Measurements from ENCODE around the gene GNB1.
"Not testable (repeated sequence)": the region's sequence is repeated elsewhere in the genome, so short reads cannot be mapped to it uniquely, and the experiment has no call there.

GNB1 gene

DNA sequence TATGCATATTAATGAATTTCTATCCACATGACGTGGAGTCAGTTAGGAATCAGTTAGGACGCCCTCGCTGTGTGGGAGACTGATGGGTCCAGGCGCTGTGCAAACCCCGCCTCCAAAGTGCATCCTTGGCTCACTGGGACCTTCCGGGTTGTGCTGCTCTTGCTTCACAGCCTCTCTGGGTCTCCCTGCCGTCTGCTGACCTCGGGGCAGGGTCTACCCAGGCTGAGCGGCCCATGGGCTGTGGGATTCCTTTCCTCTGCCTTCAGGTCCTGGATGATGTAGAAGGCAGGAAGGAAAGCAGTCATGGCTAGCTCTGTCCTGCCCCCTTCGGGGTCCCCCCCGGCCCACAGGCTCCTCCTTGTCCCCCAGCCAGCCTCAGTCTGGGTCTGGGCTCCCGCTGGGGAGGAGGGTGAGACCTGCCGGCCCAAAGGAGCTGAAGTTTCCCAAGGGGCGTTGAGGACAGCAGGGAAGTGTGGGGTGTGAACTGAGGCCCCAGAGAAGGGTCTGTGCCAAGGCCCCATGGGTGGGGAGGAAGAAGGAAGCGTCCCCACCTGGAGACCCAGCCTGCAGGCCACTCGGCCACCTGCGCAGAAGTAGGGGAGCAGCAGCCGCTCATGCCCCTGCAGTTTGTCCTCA, 142.1 kb downstream of the GNB1 start:
- WGBS, 2 experiments (ENCODE audit: insufficient coverage in 2 of 2), result 84 to 89% methylated on average over 10 to 18 of the region's 18 CpGs
- Histone ChIP-seq H3K4me1 (ENCODE audit: control insufficient read depth, insufficient read depth, low read length, poor library complexity, severe bottlenecking) (no peaks in the 10 kb centered on the region), H3K27ac (ENCODE audit: low read depth, low read length, severe bottlenecking) (no peak overlapping the region), H3K4me3 (ENCODE audit: extremely low read depth, insufficient read depth, low read length, poor library complexity, severe bottlenecking) (no peak overlapping the region), H3K36me3 (ENCODE audit: control insufficient read depth, insufficient read depth, low read length) (peaks cover 8% of the 10 kb centered on the region), H3K9me3 (ENCODE audit: control insufficient read depth, low read length) (no peaks in the 10 kb centered on the region)

DNA sequence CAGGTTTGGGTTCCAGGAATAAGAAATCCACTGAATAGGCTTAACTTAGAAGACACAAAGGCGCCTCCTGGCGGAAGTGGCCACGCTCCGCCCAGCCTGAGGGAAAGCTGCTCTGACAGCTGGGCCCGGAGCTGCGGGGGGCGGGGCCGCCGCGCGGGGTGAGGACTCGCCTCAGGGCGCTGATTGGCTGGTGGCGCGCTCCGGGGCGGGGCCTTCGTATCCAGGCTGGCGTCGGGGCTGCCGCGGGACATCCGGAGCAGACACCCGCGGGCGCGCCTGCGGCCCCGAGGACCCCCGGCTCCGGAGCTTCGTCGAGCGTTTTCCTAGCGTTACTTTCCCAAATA, 144.3 kb downstream of the GNB1 start:
- H3K9me3 ChIP-seq (ENCODE audit: control insufficient read depth, low read length); H3K36me3 ChIP-seq (ENCODE audit: control insufficient read depth, insufficient read depth, low read length); H3K4me1 ChIP-seq (ENCODE audit: control insufficient read depth, insufficient read depth, low read length, poor library complexity, severe bottlenecking); H3K27ac ChIP-seq (ENCODE audit: low read depth, low read length, severe bottlenecking); H3K4me3 ChIP-seq (ENCODE audit: extremely low read depth, insufficient read depth, low read length, poor library complexity, severe bottlenecking): not testable (repeated sequence)
- no CpG with 5 or more reads among the region's 35 CpGs for WGBS, 2 experiments (ENCODE audit: insufficient coverage in 2 of 2)

DNA sequence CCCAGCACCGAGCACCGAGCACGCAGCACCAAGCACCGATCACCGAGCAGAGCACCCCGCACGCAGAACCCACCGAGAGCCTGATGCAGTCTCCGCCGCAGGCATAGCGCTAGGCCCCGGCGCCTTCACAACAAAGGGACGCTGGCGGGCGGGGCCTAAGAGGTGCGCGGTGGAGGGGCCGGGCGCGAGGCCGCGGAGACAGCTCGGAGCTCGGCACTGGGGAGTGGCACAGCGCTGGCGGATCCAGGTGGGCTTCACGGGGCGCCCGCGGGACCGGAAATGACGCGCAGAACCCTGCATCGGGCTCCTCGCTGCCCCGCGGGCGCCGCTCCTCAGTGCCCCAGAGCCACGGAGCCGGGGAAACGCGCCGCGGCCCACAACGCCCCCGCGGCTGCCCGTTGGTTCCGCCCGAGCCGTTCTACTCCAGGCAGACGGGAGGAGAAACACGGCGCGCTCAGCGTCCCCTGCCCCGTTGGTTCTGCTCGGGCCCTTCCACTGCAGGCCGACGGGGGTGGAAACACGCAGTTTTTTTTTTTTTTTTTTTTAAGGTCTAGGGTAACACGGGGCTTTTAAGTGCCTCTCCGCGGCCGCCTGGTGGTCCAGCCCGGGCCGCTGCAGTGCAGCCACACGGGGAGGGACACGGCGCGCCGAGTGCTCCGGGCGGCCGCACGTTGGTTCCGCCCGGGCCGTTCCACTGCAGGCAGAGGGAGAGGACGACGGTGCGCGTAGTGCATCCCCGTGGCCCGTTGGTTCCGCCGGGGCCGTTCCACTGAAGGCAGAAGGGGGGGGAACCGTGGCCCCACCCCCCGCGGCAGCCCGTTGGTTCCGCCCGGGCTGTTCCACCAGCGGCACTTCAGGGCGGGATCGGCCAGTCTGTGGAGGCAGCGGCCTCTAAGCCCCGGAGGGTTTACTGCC, 145.0 kb downstream of the GNB1 start:
- H3K4me1 ChIP-seq (ENCODE audit: control insufficient read depth, insufficient read depth, low read length, poor library complexity, severe bottlenecking); H3K9me3 ChIP-seq (ENCODE audit: control insufficient read depth, low read length); H3K36me3 ChIP-seq (ENCODE audit: control insufficient read depth, insufficient read depth, low read length): not testable (repeated sequence)
- WGBS, 2 experiments (ENCODE audit: insufficient coverage in 2 of 2), result no CpG with 5 or more reads among the region's 101 CpGs
- Histone ChIP-seq H3K27ac (ENCODE audit: low read depth, low read length, severe bottlenecking) (peak overlapping the region; percentile 93), H3K4me3 (ENCODE audit: extremely low read depth, insufficient read depth, low read length, poor library complexity, severe bottlenecking) (peak overlapping the region; percentile 24)

DNA sequence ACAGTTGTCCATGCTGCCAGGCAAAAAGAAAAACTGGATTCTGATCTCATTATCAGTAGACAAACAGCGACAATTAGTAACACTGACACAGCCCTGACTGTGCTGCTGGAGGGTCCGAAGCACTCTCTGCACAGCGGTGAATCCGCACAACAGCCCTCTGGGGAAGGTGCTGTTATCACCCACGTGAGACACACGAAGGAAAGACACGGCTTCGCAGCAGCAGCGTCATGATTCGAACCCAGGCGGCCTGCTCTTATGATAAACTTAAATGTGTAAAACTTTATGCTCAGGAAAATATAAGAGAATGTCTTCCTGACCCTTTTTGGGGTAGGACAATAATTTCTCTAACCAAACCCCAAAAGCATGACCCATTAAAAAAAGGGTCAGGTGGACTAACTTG, 148.4 kb downstream of the GNB1 start:
- not testable (repeated sequence) for H3K36me3 ChIP-seq (ENCODE audit: control insufficient read depth, insufficient read depth, low read length); H3K27ac ChIP-seq (ENCODE audit: low read depth, low read length, severe bottlenecking); H3K4me1 ChIP-seq (ENCODE audit: control insufficient read depth, insufficient read depth, low read length, poor library complexity, severe bottlenecking); H3K4me3 ChIP-seq (ENCODE audit: extremely low read depth, insufficient read depth, low read length, poor library complexity, severe bottlenecking); H3K9me3 ChIP-seq (ENCODE audit: control insufficient read depth, low read length)
- 79 to 83% methylated on average over 4 to 6 of the region's 11 CpGs for WGBS, 2 experiments (ENCODE audit: insufficient coverage in 2 of 2)

DNA sequence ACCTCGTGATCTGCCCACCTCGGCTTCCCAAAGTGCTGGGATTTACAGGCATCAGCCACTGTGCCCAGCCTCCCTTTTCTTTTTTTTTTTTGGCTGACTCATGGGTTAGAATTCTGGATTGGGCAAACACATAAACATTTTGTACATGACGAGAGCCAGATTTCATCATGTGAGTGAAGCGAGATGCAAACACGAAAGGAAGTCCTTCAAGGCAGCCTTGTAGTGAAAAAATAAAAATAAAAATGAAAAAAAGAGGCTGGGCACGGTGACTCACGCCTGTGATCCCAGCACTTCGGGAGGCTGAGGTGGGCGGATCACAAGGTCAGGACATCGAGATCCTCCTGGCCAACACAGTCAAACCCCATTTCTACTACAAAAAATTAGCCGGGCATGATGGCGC, 149.9 kb downstream of the GNB1 start:
- H3K4me3 ChIP-seq (ENCODE audit: extremely low read depth, insufficient read depth, low read length, poor library complexity, severe bottlenecking); H3K4me1 ChIP-seq (ENCODE audit: control insufficient read depth, insufficient read depth, low read length, poor library complexity, severe bottlenecking); H3K9me3 ChIP-seq (ENCODE audit: control insufficient read depth, low read length); H3K27ac ChIP-seq (ENCODE audit: low read depth, low read length, severe bottlenecking): not testable (repeated sequence)
- WGBS, 2 experiments (ENCODE audit: insufficient coverage in 2 of 2), result 78 to 98% methylated on average over 2 to 5 of the region's 12 CpGs
- H3K36me3 ChIP-seq (ENCODE audit: control insufficient read depth, insufficient read depth, low read length), result peaks cover 12% of the 10 kb centered on the region

DNA sequence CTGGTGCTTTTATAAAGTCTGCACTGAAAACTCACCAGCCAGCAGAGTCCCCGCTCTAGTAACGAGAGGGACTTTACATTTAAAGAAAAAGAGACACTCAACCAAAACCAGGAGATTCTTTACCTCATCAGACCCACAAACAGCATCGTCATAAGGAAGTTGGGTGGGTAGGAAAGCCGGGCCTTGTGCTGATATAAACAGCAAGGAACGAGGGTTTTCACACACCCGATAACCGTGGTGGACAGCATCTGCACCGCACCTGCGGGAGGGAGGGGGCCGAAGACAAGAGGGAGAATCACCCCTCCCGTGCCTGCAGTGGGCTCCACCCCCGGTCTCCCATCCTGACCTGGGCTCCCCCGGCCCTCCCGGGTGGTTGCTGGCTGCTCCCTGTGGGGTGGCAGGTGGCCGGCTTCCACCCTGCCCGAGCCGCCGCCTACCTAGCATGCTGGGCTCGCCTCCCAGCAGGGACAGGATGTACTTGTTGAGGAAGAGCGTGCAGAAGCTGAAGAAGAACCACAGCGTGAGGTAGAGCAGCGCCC, 152.0 kb downstream of the GNB1 start:
- H3K4me1 ChIP-seq (ENCODE audit: control insufficient read depth, insufficient read depth, low read length, poor library complexity, severe bottlenecking); H3K4me3 ChIP-seq (ENCODE audit: extremely low read depth, insufficient read depth, low read length, poor library complexity, severe bottlenecking); H3K9me3 ChIP-seq (ENCODE audit: control insufficient read depth, low read length); H3K27ac ChIP-seq (ENCODE audit: low read depth, low read length, severe bottlenecking): not testable (repeated sequence)
- peaks cover 23% of the 10 kb centered on the region for H3K36me3 ChIP-seq (ENCODE audit: control insufficient read depth, insufficient read depth, low read length)
- WGBS, 2 experiments (ENCODE audit: insufficient coverage in 2 of 2), result no CpG with 5 or more reads among the region's 22 CpGs

DNA sequence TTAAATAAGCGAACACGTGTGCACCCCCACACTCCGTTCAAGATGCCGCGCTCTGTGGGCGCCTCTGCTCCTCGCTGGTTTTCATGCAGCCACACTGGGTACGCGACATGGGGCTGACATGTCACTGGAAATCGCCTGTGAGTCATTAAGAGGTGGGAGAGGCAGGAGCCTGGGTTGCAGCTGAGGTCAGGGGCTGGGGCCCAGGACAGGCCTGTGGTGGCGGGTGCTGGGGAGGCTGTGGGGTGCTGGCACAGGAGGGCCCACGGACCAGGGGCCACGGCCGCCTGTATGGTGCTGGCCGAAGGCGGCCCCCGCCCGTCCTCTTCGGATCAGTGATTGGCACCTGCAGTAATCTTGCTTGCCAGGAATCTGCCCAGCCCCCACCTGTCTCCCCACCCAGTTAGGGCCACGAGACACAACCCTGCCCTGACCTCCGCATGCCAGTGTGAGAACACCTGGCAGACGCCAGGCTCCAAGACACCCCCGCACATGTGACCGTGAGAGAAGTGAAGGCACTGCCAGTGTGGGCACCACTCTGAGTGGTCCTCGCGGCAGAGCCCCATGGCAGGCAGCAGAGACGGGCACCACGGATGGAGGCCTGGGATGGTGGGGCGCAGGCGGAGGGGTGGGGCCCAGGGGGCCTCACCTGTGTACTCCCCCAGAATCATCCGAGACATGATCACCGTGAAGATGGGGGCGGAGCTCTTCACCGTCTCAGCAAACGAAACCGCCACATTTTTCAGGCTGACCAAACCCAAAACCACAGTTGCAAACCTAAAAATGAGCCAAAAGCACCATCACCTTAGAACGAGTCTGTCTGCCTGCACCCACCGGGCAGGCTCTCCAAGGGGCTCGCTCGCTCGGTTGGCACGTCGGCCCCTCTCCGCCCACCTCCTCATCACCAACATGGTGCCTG, 153.0 kb downstream of the GNB1 start:
- WGBS, 2 experiments (ENCODE audit: insufficient coverage in 2 of 2), result 94% methylated on average over 8 to 9 of the region's 44 CpGs
- H3K27ac ChIP-seq (ENCODE audit: low read depth, low read length, severe bottlenecking); H3K4me1 ChIP-seq (ENCODE audit: control insufficient read depth, insufficient read depth, low read length, poor library complexity, severe bottlenecking); H3K4me3 ChIP-seq (ENCODE audit: extremely low read depth, insufficient read depth, low read length, poor library complexity, severe bottlenecking); H3K9me3 ChIP-seq (ENCODE audit: control insufficient read depth, low read length): not testable (repeated sequence)
- peaks cover 28% of the 10 kb centered on the region for H3K36me3 ChIP-seq (ENCODE audit: control insufficient read depth, insufficient read depth, low read length)
